Retinal pigment epithelial cell (primary cell): ENCODE results near the gene PBOV1.

Source experiments
- DNase-seq: peaks from one replicate; pipeline ENCODE4 v3.0.0-alpha.2; 2010; ENCODE audit warnings: low read depth
- H3K4me3 ChIP-seq: 2 replicates; pipeline ENCODE4 v1.5.1; 2011; ENCODE audit warnings: mild to moderate bottlenecking, low read length, control low read depth, moderate library complexity
- TF ChIP-seq, protein P1 (sequence below): conservative IDR thresholded peaks from 2 replicates; pipeline ENCODE4 v1.5.1; 2011; ENCODE audit warnings: low read depth, low read length, control low read depth, inconsistent platforms

The PBOV1 gene

DNA sequence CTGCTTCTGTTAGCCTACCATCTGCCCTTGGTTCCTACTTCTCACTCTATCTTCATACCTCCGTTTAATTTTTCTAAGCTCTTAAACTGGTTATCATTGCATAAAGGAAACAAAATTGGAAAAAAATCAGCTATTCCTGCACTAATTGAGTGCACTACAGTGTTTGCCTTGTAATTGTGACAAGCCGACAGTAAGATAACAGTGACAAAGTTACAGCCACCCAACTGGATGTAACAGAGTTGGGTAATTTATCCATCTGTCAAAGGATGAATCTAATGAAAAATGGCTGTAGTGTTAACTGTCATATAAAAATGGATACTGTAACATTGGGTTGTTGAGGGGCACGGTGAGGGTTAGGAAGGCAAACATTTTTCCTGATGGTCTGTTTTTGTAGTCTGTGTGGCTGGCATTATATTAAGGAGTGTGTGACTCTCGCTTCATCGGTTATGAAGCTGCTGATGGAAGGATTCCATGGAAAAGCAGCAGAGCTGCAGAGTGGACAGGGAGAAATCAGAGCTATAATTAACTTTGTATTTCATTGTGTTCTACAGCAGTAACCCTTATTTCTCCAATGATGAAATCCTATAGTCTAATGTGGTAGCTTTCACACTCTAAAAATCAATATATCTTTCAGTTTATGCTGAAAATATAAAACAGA is 12.7 kb downstream of the PBOV1 start:
- no peak overlapping the region for H3K4me3 ChIP-seq
- TF ChIP-seq, protein P1, sequence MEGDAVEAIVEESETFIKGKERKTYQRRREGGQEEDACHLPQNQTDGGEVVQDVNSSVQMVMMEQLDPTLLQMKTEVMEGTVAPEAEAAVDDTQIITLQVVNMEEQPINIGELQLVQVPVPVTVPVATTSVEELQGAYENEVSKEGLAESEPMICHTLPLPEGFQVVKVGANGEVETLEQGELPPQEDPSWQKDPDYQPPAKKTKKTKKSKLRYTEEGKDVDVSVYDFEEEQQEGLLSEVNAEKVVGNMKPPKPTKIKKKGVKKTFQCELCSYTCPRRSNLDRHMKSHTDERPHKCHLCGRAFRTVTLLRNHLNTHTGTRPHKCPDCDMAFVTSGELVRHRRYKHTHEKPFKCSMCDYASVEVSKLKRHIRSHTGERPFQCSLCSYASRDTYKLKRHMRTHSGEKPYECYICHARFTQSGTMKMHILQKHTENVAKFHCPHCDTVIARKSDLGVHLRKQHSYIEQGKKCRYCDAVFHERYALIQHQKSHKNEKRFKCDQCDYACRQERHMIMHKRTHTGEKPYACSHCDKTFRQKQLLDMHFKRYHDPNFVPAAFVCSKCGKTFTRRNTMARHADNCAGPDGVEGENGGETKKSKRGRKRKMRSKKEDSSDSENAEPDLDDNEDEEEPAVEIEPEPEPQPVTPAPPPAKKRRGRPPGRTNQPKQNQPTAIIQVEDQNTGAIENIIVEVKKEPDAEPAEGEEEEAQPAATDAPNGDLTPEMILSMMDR: no peak
- no peak for DNase-seq

DNA sequence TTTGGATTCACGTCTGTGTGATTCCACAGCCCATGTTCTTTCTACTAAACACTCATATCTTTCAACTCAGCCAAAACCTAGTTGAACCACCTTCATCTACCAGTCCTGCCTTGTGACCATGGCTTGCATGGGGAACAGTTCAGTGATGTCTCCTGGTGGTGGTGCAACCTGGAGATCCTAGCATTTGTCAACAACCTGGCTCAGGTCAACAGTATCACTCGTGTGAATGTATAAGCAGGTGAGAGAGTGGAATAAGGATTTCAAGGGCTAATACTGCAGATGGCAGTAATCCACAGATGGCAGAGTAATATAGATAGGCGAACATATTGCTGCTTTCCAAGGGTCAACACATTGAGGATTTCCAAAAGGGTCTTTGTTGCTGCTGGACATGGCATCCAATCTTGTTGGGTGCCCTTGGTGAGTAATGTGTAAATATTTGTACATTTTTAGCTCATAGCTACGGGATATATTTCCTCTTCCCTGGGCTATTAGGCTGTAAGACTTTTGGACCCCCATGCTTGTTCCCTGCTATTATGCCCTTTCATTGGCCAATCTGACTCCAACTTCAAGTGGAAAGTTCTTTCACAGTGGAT is 13.4 kb downstream of the PBOV1 start:
- H3K4me3 ChIP-seq: no peak overlapping the region
- TF ChIP-seq, protein P1: no peak
- DNase-seq: no peak

DNA sequence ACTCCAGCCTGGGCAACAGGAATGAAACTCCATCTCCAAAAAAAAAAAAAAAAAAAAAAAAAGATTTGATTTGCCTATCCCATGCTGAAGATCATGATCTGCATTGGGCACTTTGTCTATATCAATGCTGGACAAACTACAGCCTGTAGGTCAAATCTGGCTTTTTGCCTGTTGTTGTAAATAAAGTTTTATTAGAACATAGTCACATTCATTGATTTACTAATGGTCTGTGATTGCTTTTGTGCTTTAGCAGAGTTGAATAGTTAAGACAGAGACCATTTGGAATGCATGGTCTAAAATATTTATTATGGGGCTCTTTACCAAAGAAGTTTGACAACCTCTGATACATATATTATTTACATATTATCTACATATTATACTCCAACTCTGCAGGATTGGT is 14.0 kb downstream of the PBOV1 start:
- TF ChIP-seq, protein P1: no peak
- H3K4me3 ChIP-seq: no peak overlapping the region
- DNase-seq: no peak

DNA sequence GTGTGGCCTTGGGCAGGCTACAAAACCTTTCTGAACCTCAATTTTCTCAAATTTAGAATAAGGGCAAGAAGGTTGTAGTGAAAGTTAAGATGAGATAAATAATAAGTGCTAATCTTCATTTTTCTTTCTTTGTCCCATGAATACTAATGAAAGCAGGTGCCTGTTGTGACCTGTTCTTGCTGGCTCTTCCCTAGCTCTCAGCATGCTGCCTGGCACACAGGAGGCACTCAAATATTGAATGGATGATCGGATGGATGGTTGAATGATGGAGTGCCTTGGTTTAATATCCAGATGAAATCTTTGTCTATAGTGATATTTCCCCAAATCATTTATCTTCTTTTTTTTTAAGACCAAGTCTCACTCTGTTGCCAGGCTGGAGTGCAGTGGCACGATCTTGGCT is 15.0 kb downstream of the PBOV1 start:
- H3K4me3 ChIP-seq: no peak overlapping the region
- DNase-seq: no peak
- TF ChIP-seq, protein P1: no peak

DNA sequence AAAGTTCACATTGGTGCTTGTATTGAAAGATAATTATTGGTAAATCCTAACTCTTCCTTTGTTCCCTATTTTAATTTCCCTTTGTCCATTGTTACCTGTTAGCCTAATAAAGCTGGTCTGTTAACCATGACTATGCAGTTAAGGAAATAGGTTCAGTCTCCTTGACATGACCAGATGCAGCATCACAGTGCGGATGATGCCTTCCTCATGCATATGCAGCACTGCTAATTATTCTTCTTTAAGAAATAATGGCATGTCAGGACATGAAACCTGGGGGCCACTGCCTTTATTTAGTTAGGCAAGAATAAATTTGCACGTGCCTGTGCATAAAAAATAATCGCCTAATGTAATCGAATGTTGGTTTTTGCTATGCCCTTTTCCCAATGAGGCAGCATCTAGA is 16.5 kb downstream of the PBOV1 start:
- H3K4me3 ChIP-seq: no peak overlapping the region
- DNase-seq: no peak
- TF ChIP-seq, protein P1: no peak

DNA sequence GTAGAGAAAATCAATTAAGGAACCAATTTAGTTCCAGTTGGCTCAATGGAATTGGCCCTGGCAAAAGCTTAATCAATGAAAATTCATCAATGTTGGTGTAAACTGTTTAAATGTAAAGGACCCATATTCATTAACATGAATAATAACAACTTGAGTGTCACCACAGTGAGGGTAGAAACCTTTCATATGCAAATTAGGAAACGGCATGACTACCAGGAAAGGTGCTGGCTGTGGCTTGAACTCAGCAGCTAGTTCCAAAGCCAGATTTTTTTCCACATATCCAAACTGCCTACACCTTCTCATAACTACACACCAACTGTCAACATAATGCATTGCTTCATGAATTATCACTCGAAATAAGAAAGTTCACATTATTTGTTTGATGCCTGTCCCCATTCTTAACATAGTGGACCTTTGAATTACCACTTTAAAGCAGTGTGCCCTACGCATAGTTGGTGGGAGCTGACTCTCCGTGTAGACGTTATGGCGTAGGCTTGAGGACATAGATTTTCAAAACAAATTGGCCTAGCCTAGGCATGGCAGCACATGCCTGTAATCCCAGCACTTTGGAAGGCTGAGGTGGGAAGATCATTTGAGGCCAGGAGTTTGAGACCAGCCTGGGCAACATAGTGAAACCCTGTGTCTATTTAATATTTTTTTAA is 19.7 kb downstream of the PBOV1 start:
- TF ChIP-seq, protein P1: no peak
- DNase-seq: no peak
- no peak overlapping the region for H3K4me3 ChIP-seq

DNA sequence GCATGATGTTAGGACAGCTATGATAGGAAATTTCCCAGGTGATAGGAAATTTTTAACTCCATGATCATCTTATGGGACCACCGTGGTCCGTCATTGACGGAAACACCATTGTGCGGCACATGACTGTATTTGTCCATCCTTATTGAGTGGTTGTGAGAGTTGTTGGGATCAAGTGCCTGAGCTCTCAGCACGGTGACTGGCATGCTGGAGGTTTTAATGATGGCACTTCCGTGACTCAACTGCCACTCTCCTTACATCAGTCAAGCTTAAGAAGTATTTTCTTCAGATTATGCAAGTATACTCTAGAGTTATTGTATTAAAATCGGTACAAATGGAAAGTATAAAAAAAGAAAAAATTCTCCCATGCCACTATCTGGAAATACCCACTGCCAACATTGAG is 20.7 kb downstream of the PBOV1 start:
- DNase-seq: no peak
- TF ChIP-seq, protein P1: no peak
- H3K4me3 ChIP-seq: no peak overlapping the region
